HEK293T (cell line): Measurements from ENCODE around the gene TRIM75.

Experiments
- ARNT ChIP-seq: fragments of 450-650 bp; IDR thresholded peaks from 2 replicates; pipeline ENCODE4 v1.6.1; 2017; ENCODE audit warnings: mild to moderate bottlenecking
- BHLHE40 ChIP-seq: fragments of 450-650 bp; IDR thresholded peaks from 2 replicates; pipeline ENCODE4 v1.6.1; 2016; ENCODE audit warnings: mild to moderate bottlenecking, moderate library complexity, borderline replicate concordance
- FOXM1 ChIP-seq: fragments of 450-650 bp; IDR thresholded peaks from 2 replicates; pipeline ENCODE4 v1.6.1; 2017; ENCODE audit warnings: mild to moderate bottlenecking, borderline replicate concordance
- HDGF ChIP-seq: fragments of 450-650 bp; IDR thresholded peaks from 2 replicates; pipeline ENCODE4 v1.6.1; 2017; ENCODE audit warnings: antibody characterized with exemption, borderline replicate concordance
- L3MBTL2 ChIP-seq: fragments of 450-650 bp; conservative IDR thresholded peaks from 2 replicates; pipeline ENCODE4 v1.6.1; 2016; ENCODE audit warnings: mild to moderate bottlenecking
- LEF1 ChIP-seq: fragments of 450-650 bp; IDR thresholded peaks from 2 replicates; pipeline ENCODE4 v1.6.1; 2017; ENCODE audit warnings: mild to moderate bottlenecking, borderline replicate concordance
- SP1 ChIP-seq: fragments of 450-650 bp; IDR thresholded peaks from 2 replicates; pipeline ENCODE4 v1.6.1; 2017
- SUZ12 ChIP-seq: fragments of 450-650 bp; IDR thresholded peaks from 2 replicates; pipeline ENCODE4 v1.6.1; 2016; ENCODE audit warnings: mild to moderate bottlenecking
- TARDBP ChIP-seq: fragments of 450-650 bp; IDR thresholded peaks from 2 replicates; pipeline ENCODE4 v1.6.1; 2016

GRCh38 chr4:165055601-165056000 lies 1.9 kb downstream of the TRIM75 start:
- no peak for TF ChIP-seq FOXM1
- TF ChIP-seq SUZ12 = no peak
- no peak for TF ChIP-seq SP1
- no peak for TF ChIP-seq ARNT
- TF ChIP-seq L3MBTL2 = no peak
- no peak for TF ChIP-seq TARDBP
- no peak for TF ChIP-seq LEF1
- no peak for TF ChIP-seq HDGF
- TF ChIP-seq BHLHE40 = no peak
